Transverse colon (tissue), 4 donors: Measurements from ENCODE around the gene DPH5. TPM values are rescaled to one million over a fixed set of nuclear protein-coding genes. Genes with fewer than 3 reads are reported as not detected.

Source experiments
- DNase-seq: peaks from one replicate; pipeline ENCODE4 v3.0.0-alpha.2; 2019
- H3K27ac ChIP-seq, 4 donors: fragments of 200-600 bp; sonication (generic); 2 replicates each; pipeline ENCODE4 v1.5.1; 2016 to 2018; ENCODE audit warnings: inconsistent platforms in 4 of 4
- H3K27me3 ChIP-seq: fragments of 200-600 bp; sonication (generic); 2 replicates; pipeline ENCODE4 v1.5.1; 2017; ENCODE audit warnings: inconsistent platforms
- H3K36me3 ChIP-seq, 4 donors: fragments of 200-600 bp; sonication (generic); 2 replicates each; pipeline ENCODE4 v1.5.1; 2017 to 2019; ENCODE audit warnings: inconsistent platforms in 4 of 4
- H3K4me1 ChIP-seq, 4 donors: fragments of 200-600 bp; sonication (generic); 2 replicates each; pipeline ENCODE4 v1.5.1; 2017 to 2020; ENCODE audit warnings: inconsistent platforms in 4 of 4
- H3K4me3 ChIP-seq, 4 donors: fragments of 200-600 bp; sonication (generic); 1 replicate in 1 of 4; 2 replicates in 3 of 4; pipeline versions ENCODE4 v1.5.1 to v1.6.1; 2017 to 2019; ENCODE audit warnings: inconsistent platforms in 4 of 4
- H3K9me3 ChIP-seq, 2 donors: fragments of 200-600 bp; sonication (generic); 2 replicates each; pipeline ENCODE4 v1.5.1; 2017 to 2019; ENCODE audit warnings: inconsistent platforms in 2 of 2
- EP300 ChIP-seq: sonication (generic); formaldehyde crosslinking; IDR thresholded peaks from one replicate; pipeline ENCODE4 v1.6.1; 2017; ENCODE audit warnings: antibody characterized with exemption, low read depth
- POLR2A ChIP-seq: fragments of 450-650 bp; IDR thresholded peaks from one replicate; pipeline ENCODE4 v1.6.1; 2016; ENCODE audit warnings: antibody characterized with exemption, mild to moderate bottlenecking, moderate library complexity
- POLR2AphosphoS5 ChIP-seq, 3 donors: sonication (generic); formaldehyde crosslinking; IDR thresholded peaks; one replicate each; pipeline ENCODE4 v1.6.1; 2016; ENCODE audit warnings: antibody characterized with exemption in 3 of 3
- WGBS, 2 donors: methylation state at CpG; one replicate each; pipeline ENCODE4 v1.1.5; 2018; ENCODE audit warnings: low coverage in 1 of 2; 5-methylcytosine and 5-hydroxymethylcytosine counted together
- in situ Hi-C, 4 donors: fragments of 200-750 bp; cut with MboI; loops; one replicate each; pipeline versions ENCODE4 v1.15.0 to v1.15.1; 2017; ENCODE audit warnings: low sequenced_read_pairs in 3 of 4, low pct_ligation_motif_present in 1 of 4, low pct_unique_long_range_greater_than_20kb in 1 of 4
- intact Hi-C: fragments of 100-400 bp; cut with DNase I; formaldehyde crosslinking; loops from one replicate; pipeline ENCODE4 v1.15.1; 2023; ENCODE audit warnings: low total_unique reads
- total RNA-seq, 4 donors: library from RNA; depleted of rRNA; stranded (reverse); fragments of >200 nt; gene quantifications; one replicate each; pipeline ENCODE4 v1.1.0, GENCODE V29; 2016
- TF ChIP-seq, protein P1 (sequence below), 5 experiments: fragments of 200-600 bp in 3 of 5; fragments of 450-650 bp in 2 of 5; sonication (generic) in 3 of 5; IDR thresholded peaks; 1 replicate in 2 of 5; 2 replicates in 3 of 5; pipeline ENCODE4 v1.5.1; 2016 to 2017; ENCODE audit warnings: antibody characterized with exemption in 5 of 5, inconsistent platforms in 3 of 5, mild to moderate bottlenecking in 2 of 5, moderate library complexity in 1 of 5

DPH5 gene
- total RNA-seq, 4 donors from 2014 or later = 18.3 to 20.5 (median 18.9) TPM; not detected in 1

DNA sequence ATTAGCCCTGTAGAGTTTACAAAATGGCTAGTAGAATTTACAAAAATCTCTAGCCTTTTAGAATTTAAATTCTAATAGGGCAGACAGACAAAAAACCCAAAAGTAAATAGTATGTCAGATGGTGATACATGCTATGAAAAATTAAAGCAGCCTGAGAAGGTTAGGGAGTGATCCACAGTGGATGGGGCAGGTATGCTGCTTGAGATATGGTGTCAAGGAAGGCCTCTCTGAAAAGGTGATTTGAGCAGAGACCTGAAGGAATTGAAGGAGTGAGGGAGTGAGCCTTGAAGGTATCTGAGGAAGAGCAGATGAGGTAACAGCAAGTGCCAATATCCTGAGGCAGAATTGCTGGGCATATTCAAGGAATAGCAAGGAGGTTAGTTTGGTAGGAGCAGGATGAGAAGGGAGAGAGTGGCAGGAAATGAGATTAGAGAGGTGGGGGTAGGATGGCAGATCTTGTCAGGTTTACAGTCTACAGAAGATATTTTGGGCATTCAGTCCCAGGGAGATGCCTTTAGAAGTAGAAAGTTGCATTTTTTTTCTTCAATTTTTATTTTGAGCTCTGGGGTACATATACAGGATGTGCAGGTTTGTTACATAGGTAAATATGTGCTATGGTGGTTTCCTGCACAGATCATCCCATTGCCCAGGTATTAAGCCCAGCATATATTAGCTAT, 40.8 kb upstream of the DPH5 start:
- no peaks in the 10 kb centered on the region for H3K27me3 ChIP-seq
- no peak overlapping the region for H3K4me3 ChIP-seq
- TF ChIP-seq, protein P1, sequence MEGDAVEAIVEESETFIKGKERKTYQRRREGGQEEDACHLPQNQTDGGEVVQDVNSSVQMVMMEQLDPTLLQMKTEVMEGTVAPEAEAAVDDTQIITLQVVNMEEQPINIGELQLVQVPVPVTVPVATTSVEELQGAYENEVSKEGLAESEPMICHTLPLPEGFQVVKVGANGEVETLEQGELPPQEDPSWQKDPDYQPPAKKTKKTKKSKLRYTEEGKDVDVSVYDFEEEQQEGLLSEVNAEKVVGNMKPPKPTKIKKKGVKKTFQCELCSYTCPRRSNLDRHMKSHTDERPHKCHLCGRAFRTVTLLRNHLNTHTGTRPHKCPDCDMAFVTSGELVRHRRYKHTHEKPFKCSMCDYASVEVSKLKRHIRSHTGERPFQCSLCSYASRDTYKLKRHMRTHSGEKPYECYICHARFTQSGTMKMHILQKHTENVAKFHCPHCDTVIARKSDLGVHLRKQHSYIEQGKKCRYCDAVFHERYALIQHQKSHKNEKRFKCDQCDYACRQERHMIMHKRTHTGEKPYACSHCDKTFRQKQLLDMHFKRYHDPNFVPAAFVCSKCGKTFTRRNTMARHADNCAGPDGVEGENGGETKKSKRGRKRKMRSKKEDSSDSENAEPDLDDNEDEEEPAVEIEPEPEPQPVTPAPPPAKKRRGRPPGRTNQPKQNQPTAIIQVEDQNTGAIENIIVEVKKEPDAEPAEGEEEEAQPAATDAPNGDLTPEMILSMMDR (IDR thresholded peaks at IDR 0.05) = no peak
- no peak for TF ChIP-seq EP300
- no peak for TF ChIP-seq POLR2A
- TF ChIP-seq POLR2AphosphoS5 (IDR thresholded peaks at IDR 0.05) = no peak
- in situ Hi-C loops (no loop called here), intact Hi-C loops (no loop called here)
- no peaks in the 10 kb centered on the region for H3K4me1 ChIP-seq
- no peak for DNase-seq
- H3K27ac ChIP-seq = no peak overlapping the region
- H3K9me3 ChIP-seq = no peaks in the 10 kb centered on the region
- H3K36me3 ChIP-seq = no peaks in the 10 kb centered on the region

DNA sequence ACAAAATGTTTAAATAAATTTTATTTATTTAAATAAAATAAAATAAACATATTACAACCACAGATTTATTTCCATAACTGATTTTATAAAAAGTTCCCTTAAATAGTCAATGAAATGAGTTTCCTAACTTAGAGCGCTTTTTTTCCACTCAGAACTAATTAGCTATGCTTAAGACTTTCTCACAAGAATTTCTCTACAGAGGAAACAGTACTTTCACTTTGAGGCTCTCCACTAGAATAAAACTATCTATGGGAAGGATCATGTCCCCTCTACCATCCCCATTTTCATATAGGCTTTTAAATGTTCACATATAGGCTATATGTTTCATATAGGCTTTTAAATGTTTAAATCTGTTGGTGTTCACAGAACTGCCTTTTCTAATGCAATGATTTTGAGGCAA, 40.0 kb upstream of the DPH5 start:
- no peaks in the 10 kb centered on the region for H3K27me3 ChIP-seq

GRCh38 chr1:101064697-101065096, 39.1 kb upstream of the DPH5 start:
- no peak for DNase-seq
- Histone ChIP-seq H3K4me3 (no peak overlapping the region), H3K4me1 (no peaks in the 10 kb centered on the region), H3K27ac (no peak overlapping the region), H3K36me3 (no peaks in the 10 kb centered on the region), H3K9me3 (no peaks in the 10 kb centered on the region), H3K27me3 (no peaks in the 10 kb centered on the region)
- TF ChIP-seq, protein P1 (IDR thresholded peaks at IDR 0.05) = no peak
- no peak for TF ChIP-seq EP300
- TF ChIP-seq POLR2AphosphoS5 (IDR thresholded peaks at IDR 0.05) = no peak
- no peak for TF ChIP-seq POLR2A
- intact Hi-C loops = no loop called here
- WGBS, 2 donors = 63 to 84% methylated on average over 2 of the region's 2 CpGs
- in situ Hi-C loops = no loop called here

More for the DNA sequence above, 40.0 kb upstream of the DPH5 start:
- in situ Hi-C loops = no loop called here
- Histone ChIP-seq H3K9me3 (no peaks in the 10 kb centered on the region), H3K36me3 (no peaks in the 10 kb centered on the region), H3K4me3 (no peak overlapping the region), H3K27ac (no peak overlapping the region), H3K4me1 (no peaks in the 10 kb centered on the region)
- no peak for DNase-seq
- TF ChIP-seq, protein P1 (IDR thresholded peaks at IDR 0.05) = no peak
- TF ChIP-seq POLR2A = no peak
- no peak for TF ChIP-seq EP300
- no peak for TF ChIP-seq POLR2AphosphoS5 (IDR thresholded peaks at IDR 0.05)
- 80 to 83% methylated on average over 1 of the region's 1 CpG for WGBS, 2 donors
- intact Hi-C loops = no loop called here

- no peak overlapping the region for H3K27ac ChIP-seq
- intact Hi-C loops = no loop called here
- no peaks in the 10 kb centered on the region for H3K36me3 ChIP-seq
- no peaks in the 10 kb centered on the region for H3K4me1 ChIP-seq
- in situ Hi-C loops = no loop called here
- H3K27me3 ChIP-seq = no peaks in the 10 kb centered on the region
- TF ChIP-seq EP300 (no peak), POLR2A (no peak), POLR2AphosphoS5 (IDR thresholded peaks at IDR 0.05) (no peak)
- TF ChIP-seq, protein P1 (IDR thresholded peaks at IDR 0.05) = no peak
- H3K4me3 ChIP-seq = no peak overlapping the region
- 67 to 91% methylated on average over 1 of the region's 1 CpG for WGBS, 2 donors
- no peak for DNase-seq
- H3K9me3 ChIP-seq = no peaks in the 10 kb centered on the region
Observed at GRCh38 chr1:101060992-101061391, 35.4 kb upstream of the DPH5 start.
